ENCODE data around the gene MPPED1. TPM values are rescaled to one million over a fixed set of nuclear protein-coding genes. Genes with fewer than 3 reads are reported as not detected.

Gene MPPED1
- total RNA-seq, 1 donor from 2014 or later = 0.18 TPM

GRCh38 chr22:43447380-43447779 is 35.6 kb downstream of the MPPED1 start:
- H3K9me3 Mint-ChIP-seq (ENCODE audit: unreplicated experiment) = no peaks in the 10 kb centered on the region
- H3K27ac Mint-ChIP-seq (ENCODE audit: unreplicated experiment) = no peak overlapping the region

GRCh38 chr22:43448048-43448447 is 36.2 kb downstream of the MPPED1 start:
- no peak for DNase-seq (ENCODE audit: low spot score)
- Mint-ChIP-seq H3K4me1 (ENCODE audit: unreplicated experiment) (peaks cover 8% of the 10 kb centered on the region), H3K9me3 (ENCODE audit: unreplicated experiment) (no peaks in the 10 kb centered on the region), H3K27ac (ENCODE audit: unreplicated experiment) (no peak overlapping the region), H3K4me3 (ENCODE audit: unreplicated experiment) (no peak overlapping the region), H3K36me3 (ENCODE audit: low read depth, unreplicated experiment) (no peaks in the 10 kb centered on the region), H3K27me3 (ENCODE audit: unreplicated experiment) (peaks cover 4% of the 10 kb centered on the region)
- no peak for TF ChIP-seq CTCF (IDR thresholded peaks at IDR 0.05; ENCODE audit: unreplicated experiment)

More at GRCh38 chr22:43447380-43447779, 35.6 kb downstream of the MPPED1 start:
- H3K4me1 Mint-ChIP-seq (ENCODE audit: unreplicated experiment) = peaks cover 8% of the 10 kb centered on the region
- H3K27me3 Mint-ChIP-seq (ENCODE audit: unreplicated experiment) = peaks cover 4% of the 10 kb centered on the region
- no peak overlapping the region for H3K4me3 Mint-ChIP-seq (ENCODE audit: unreplicated experiment)
- H3K36me3 Mint-ChIP-seq (ENCODE audit: low read depth, unreplicated experiment) = no peaks in the 10 kb centered on the region
- no peak for TF ChIP-seq CTCF (IDR thresholded peaks at IDR 0.05; ENCODE audit: unreplicated experiment)
- no peak for DNase-seq (ENCODE audit: low spot score)

GRCh38 chr22:43449205-43449830 is 37.5 kb downstream of the MPPED1 start:
- no peak for DNase-seq (ENCODE audit: low spot score)
- Mint-ChIP-seq H3K36me3 (ENCODE audit: low read depth, unreplicated experiment) (no peaks in the 10 kb centered on the region), H3K4me3 (ENCODE audit: unreplicated experiment) (no peak overlapping the region), H3K27ac (ENCODE audit: unreplicated experiment) (no peak overlapping the region), H3K4me1 (ENCODE audit: unreplicated experiment) (peaks cover 8% of the 10 kb centered on the region), H3K27me3 (ENCODE audit: unreplicated experiment) (peaks cover 2% of the 10 kb centered on the region), H3K9me3 (ENCODE audit: unreplicated experiment) (no peaks in the 10 kb centered on the region)
- no peak for TF ChIP-seq CTCF (IDR thresholded peaks at IDR 0.05; ENCODE audit: unreplicated experiment)

GRCh38 chr22:43449831-43450225 is 38.0 kb downstream of the MPPED1 start:
- no peak for DNase-seq (ENCODE audit: low spot score)
- no peaks in the 10 kb centered on the region for H3K36me3 Mint-ChIP-seq (ENCODE audit: low read depth, unreplicated experiment)
- no peak overlapping the region for H3K4me3 Mint-ChIP-seq (ENCODE audit: unreplicated experiment)
- H3K27me3 Mint-ChIP-seq (ENCODE audit: unreplicated experiment) = peaks cover 2% of the 10 kb centered on the region
- H3K27ac Mint-ChIP-seq (ENCODE audit: unreplicated experiment) = no peak overlapping the region
- TF ChIP-seq CTCF (IDR thresholded peaks at IDR 0.05; ENCODE audit: unreplicated experiment) = no peak
- peaks cover 8% of the 10 kb centered on the region for H3K4me1 Mint-ChIP-seq (ENCODE audit: unreplicated experiment)
- H3K9me3 Mint-ChIP-seq (ENCODE audit: unreplicated experiment) = no peaks in the 10 kb centered on the region

GRCh38 chr22:43451371-43452050 is 39.7 kb downstream of the MPPED1 start:
- Mint-ChIP-seq H3K36me3 (ENCODE audit: low read depth, unreplicated experiment) (no peaks in the 10 kb centered on the region), H3K27me3 (ENCODE audit: unreplicated experiment) (no peaks in the 10 kb centered on the region), H3K9me3 (ENCODE audit: unreplicated experiment) (no peaks in the 10 kb centered on the region), H3K4me3 (ENCODE audit: unreplicated experiment) (no peak overlapping the region), H3K4me1 (ENCODE audit: unreplicated experiment) (no peaks in the 10 kb centered on the region), H3K27ac (ENCODE audit: unreplicated experiment) (no peak overlapping the region)
- TF ChIP-seq CTCF (IDR thresholded peaks at IDR 0.05; ENCODE audit: unreplicated experiment) = no peak
- no peak for DNase-seq (ENCODE audit: low spot score)

Data from endothelial cell (in vitro differentiated cells).